Activated CD8-positive, alpha-beta T cell treated with anti-CD3 and anti-CD28 coated beads for 36 hours (primary cell): ENCODE measurements around the gene PDPK1. TPM values are rescaled to one million over a fixed set of nuclear protein-coding genes. Genes with fewer than 3 reads are reported as not detected.

Experiments used
- ATAC-seq: fragments of 200-7000 bp; cut with Tn5 transposase; one replicate; pipeline ENCODE4 v1.10.0; 2021; ENCODE audit warnings: mild to moderate bottlenecking, moderate library complexity
- CTCF ChIA-PET: fragments of 350-600 bp; sonication (Branson Sonifier 250); formaldehyde crosslinking; loops from one replicate; lab custom pipeline; 2021; ENCODE audit warnings: antibody characterized with exemption; lab: Charles Lee
- POLR2A ChIA-PET: fragments of 350-600 bp; sonication (Branson Sonifier 250); formaldehyde crosslinking; loops from one replicate; lab custom pipeline; 2021; ENCODE audit warnings: antibody characterized with exemption; lab: Charles Lee
- DNase-seq: peaks from one replicate; pipeline ENCODE4 v3.0.0-alpha.2; 2020
- H3K27ac Mint-ChIP-seq: one replicate; pipeline ENCODE4 v1.8.0; 2021; ENCODE audit warnings: mild to moderate bottlenecking, mixed read lengths
- H3K27me3 Mint-ChIP-seq: one replicate; pipeline ENCODE4 v1.8.0; 2021; ENCODE audit warnings: mixed read lengths
- H3K36me3 Mint-ChIP-seq: one replicate; pipeline ENCODE4 v1.8.0; 2021; ENCODE audit warnings: low read depth, mixed read lengths
- H3K4me1 Mint-ChIP-seq: one replicate; pipeline ENCODE4 v1.8.0; 2021; ENCODE audit warnings: low read depth, mixed read lengths
- H3K4me3 Mint-ChIP-seq: one replicate; pipeline ENCODE4 v1.8.0; 2021; ENCODE audit warnings: mild to moderate bottlenecking, moderate library complexity, mixed read lengths
- H3K9me3 Mint-ChIP-seq: one replicate; pipeline ENCODE4 v1.8.0; 2021; ENCODE audit warnings: mixed read lengths
- CTCF ChIP-seq: fragments of 200-600 bp; IDR thresholded peaks from one replicate; pipeline ENCODE4 v1.8.0; 2022; ENCODE audit warnings: antibody characterized with exemption, mild to moderate bottlenecking
- intact Hi-C: fragments of 100-400 bp; cut with micrococcal nuclease; formaldehyde crosslinking; loops from one replicate; pipeline ENCODE4 v1.10.0; 2022
- total RNA-seq, 2 experiments: library from RNA; stranded (reverse); gene quantifications; one replicate each; pipeline ENCODE4 v1.2.3, GENCODE V29; 2021

The PDPK1 gene
- total RNA-seq, 2 experiments from 2014 or later = 32.4 to 33.9 TPM

- ChIA-PET CTCF (interaction anchor here (0.7 to 1.4 kb wide), 3 partner anchors 13 to 1792 kb away, joined by 3 to 4 read pairs (median 3); no protein-coding TSS in a partner anchor), POLR2A (interaction anchor here (0.8 to 6.2 kb wide), 7 partner anchors 9 to 366 kb away, joined by 3 to 67 read pairs (median 5); partner anchors contain the start of genes CEMP1, PDPK1 and TEDC2)
- ATAC-seq (no peak), DNase-seq (no peak)
- no peaks in the 10 kb centered on the region for H3K27me3 Mint-ChIP-seq
- H3K9me3 Mint-ChIP-seq = no peaks in the 10 kb centered on the region
- intact Hi-C loops = no loop called here
- no peak for TF ChIP-seq CTCF
- peak overlapping the region; percentile 48 for H3K4me3 Mint-ChIP-seq
- H3K4me1 Mint-ChIP-seq = peaks cover 55% of the 10 kb centered on the region
- peak overlapping the region; percentile 83 for H3K27ac Mint-ChIP-seq
- peaks cover 21% of the 10 kb centered on the region for H3K36me3 Mint-ChIP-seq
These were observed 18.1 kb upstream of the PDPK1 start for GRCh38 chr16:2519711-2520080.

GRCh38 chr16:2520097-2520783, 17.6 kb upstream of the PDPK1 start, which contains the start of gene AMDHD2:
TSS of gene AMDHD2 (plus strand) at chr16:2520371. CDS start at chr16:2520459, 88 bp downstream.
- CTCF ChIA-PET = interaction anchor here (0.7 to 1.4 kb wide), 4 partner anchors 13 to 1792 kb away, joined by 3 to 4 read pairs (median 4); partner anchors contain the start of gene CCNF
- no peak for TF ChIP-seq CTCF
- H3K9me3 Mint-ChIP-seq = no peaks in the 10 kb centered on the region
- ATAC-seq (peak; percentile 71), DNase-seq (peak; percentile 94)
- H3K4me1 Mint-ChIP-seq = peaks cover 49% of the 10 kb centered on the region
- peak within 1 kb of the TSS; percentile 92 for H3K27ac Mint-ChIP-seq
- H3K27me3 Mint-ChIP-seq = no peaks in the 10 kb centered on the region
- H3K36me3 Mint-ChIP-seq = peaks cover 20% of the 10 kb centered on the region
- POLR2A ChIA-PET = interaction anchor here (0.8 to 6.2 kb wide), 8 partner anchors 8 to 538 kb away, joined by 3 to 67 read pairs (median 4); partner anchors contain the start of genes CEMP1, PDPK1 and TEDC2
- intact Hi-C loops = no loop called here
- peak within 1 kb of the TSS; percentile 83 for H3K4me3 Mint-ChIP-seq

DNA sequence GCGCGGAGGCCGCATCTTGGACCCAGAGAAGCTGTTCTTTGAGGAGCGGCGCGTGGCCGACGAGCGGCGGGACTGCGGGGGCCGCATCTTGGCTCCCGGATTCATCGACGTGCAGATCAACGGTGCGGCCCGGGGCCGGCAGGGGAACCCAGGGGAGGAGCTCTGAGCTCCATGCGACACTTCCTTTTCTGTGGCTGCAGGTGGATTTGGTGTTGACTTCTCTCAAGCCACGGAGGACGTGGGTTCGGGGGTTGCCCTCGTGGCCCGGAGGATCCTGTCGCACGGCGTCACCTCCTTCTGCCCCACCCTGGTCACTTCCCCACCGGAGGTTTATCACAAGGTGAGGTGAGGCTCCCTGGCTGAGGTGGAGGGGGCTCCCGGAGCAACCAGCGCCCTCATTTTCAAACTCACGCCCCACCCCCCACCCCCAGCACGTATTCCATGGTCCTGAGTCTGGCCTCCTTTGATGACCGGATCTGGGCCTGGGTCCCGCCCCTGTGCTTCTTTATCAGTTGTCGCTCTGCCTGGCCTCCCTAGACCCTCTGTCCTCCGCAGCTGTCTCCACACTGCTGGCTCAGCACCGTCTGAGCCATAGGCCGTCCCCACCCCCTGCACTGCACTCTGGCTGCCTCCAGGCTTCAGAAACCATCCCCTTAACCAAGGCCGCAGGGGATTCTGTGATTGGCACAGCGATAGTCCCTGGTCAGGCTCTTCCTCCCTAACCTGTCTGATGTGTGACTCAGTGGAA, 16.9 kb upstream of the PDPK1 start:
- Mint-ChIP-seq H3K9me3 (no peaks in the 10 kb centered on the region), H3K4me3 (peak overlapping the region; percentile 83), H3K36me3 (peaks cover 18% of the 10 kb centered on the region), H3K4me1 (peaks cover 42% of the 10 kb centered on the region), H3K27ac (peak overlapping the region; percentile 92), H3K27me3 (no peaks in the 10 kb centered on the region)
- no peak for TF ChIP-seq CTCF
- ATAC-seq = peak; percentile 54
- POLR2A ChIA-PET = interaction anchor here (0.6 to 6.2 kb wide), 8 partner anchors 8 to 556 kb away, joined by 3 to 67 read pairs (median 4); partner anchors contain the start of genes CEMP1, PDPK1, RPS2 and TEDC2
- intact Hi-C loops = no loop called here
- DNase-seq = peak; percentile 67
- CTCF ChIA-PET = interaction anchor here (1.1 to 1.4 kb wide), 3 partner anchors 12 to 92 kb away, joined by 3 to 4 read pairs (median 4); partner anchors contain the start of gene CCNF

GRCh38 chr16:2523801-2524231, 14.0 kb upstream of the PDPK1 start:
- no peak for ATAC-seq
- Mint-ChIP-seq H3K27ac (no peak overlapping the region), H3K4me1 (peaks cover 17% of the 10 kb centered on the region)

More at GRCh38 chr16:2523801-2524231, 14.0 kb upstream of the PDPK1 start:
- intact Hi-C loops = no loop called here
- ChIA-PET POLR2A (interaction anchor here (1.0 to 6.2 kb wide), 3 partner anchors 8 to 64 kb away, joined by 3 to 67 read pairs (median 3); partner anchors contain the start of genes ATP6V0C, CEMP1 and TEDC2), CTCF (no interaction called here)
- no peak for TF ChIP-seq CTCF
- H3K9me3 Mint-ChIP-seq = no peaks in the 10 kb centered on the region
- no peak for DNase-seq
- H3K4me3 Mint-ChIP-seq = no peak overlapping the region
- peaks cover 19% of the 10 kb centered on the region for H3K36me3 Mint-ChIP-seq
- no peaks in the 10 kb centered on the region for H3K27me3 Mint-ChIP-seq
